GM18873 (cell line): ENCODE data around the gene NLGN1.
"Not testable (repeated sequence)": the region's sequence is repeated elsewhere in the genome, so short reads cannot be mapped to it uniquely, and the experiment has no call there.

Experiments used
- ATAC-seq: cut with Tn5 transposase; IDR thresholded peaks from one replicate; pipeline ENCODE4 v1.9.1; 2021; ENCODE audit warnings: mild to moderate bottlenecking, moderate library complexity, moderate number of reproducible peaks; ENCODE audit not compliant: unreplicated experiment, low FRiP score

The NLGN1 gene

GRCh38 chr3:174193604-174194003 is 796.1 kb downstream of the NLGN1 start:
- no peak for ATAC-seq

GRCh38 chr3:174197416-174197815 is 799.9 kb downstream of the NLGN1 start:
- no peak for ATAC-seq

- ATAC-seq, result no peak
Measured at GRCh38 chr3:174198199-174198598, 800.7 kb downstream of the NLGN1 start.

GRCh38 chr3:174199696-174200095 is 802.2 kb downstream of the NLGN1 start:
- ATAC-seq, result no peak

GRCh38 chr3:174202116-174202515 is 804.6 kb downstream of the NLGN1 start:
- ATAC-seq, result no peak

- ATAC-seq, result no peak
Measured at GRCh38 chr3:174202561-174202960, 805.0 kb downstream of the NLGN1 start.

- no peak for ATAC-seq
Measured at GRCh38 chr3:174204765-174205164, 807.2 kb downstream of the NLGN1 start.

- ATAC-seq, result no peak
Measured at GRCh38 chr3:174206607-174207192, 809.2 kb downstream of the NLGN1 start.

- ATAC-seq, result no peak
Measured at GRCh38 chr3:174208161-174208560, 810.6 kb downstream of the NLGN1 start.

- not testable (repeated sequence) for ATAC-seq
Measured at GRCh38 chr3:174211896-174212295, 814.4 kb downstream of the NLGN1 start.

GRCh38 chr3:174215456-174215855 is 817.9 kb downstream of the NLGN1 start:
- no peak for ATAC-seq

GRCh38 chr3:174216019-174216418 is 818.5 kb downstream of the NLGN1 start:
- ATAC-seq, result no peak

- ATAC-seq, result no peak
Measured at GRCh38 chr3:174216946-174217718, 819.6 kb downstream of the NLGN1 start.

GRCh38 chr3:174218016-174218415 is 820.5 kb downstream of the NLGN1 start:
- no peak for ATAC-seq

GRCh38 chr3:174219738-174220137 is 822.2 kb downstream of the NLGN1 start:
- ATAC-seq, result no peak

GRCh38 chr3:174220775-174221554 is 823.4 kb downstream of the NLGN1 start:
- no peak for ATAC-seq

GRCh38 chr3:174223042-174223441 is 825.5 kb downstream of the NLGN1 start:
- ATAC-seq, result no peak

- no peak for ATAC-seq
Measured at GRCh38 chr3:174223626-174224025, 826.1 kb downstream of the NLGN1 start.

GRCh38 chr3:174229916-174230315 is 832.4 kb downstream of the NLGN1 start:
- ATAC-seq, result no peak

GRCh38 chr3:174232028-174232657 is 834.6 kb downstream of the NLGN1 start:
- ATAC-seq, result not testable (repeated sequence)
